ENCODE measurements around the gene RET.

RET gene

GRCh38 chr10:43166880-43167497, 90.1 kb downstream of the RET start:
- H3K9me2 ChIP-seq (replicated peaks; ENCODE audit: control insufficient read depth, low read length), result no peaks in the 10 kb centered on the region
- no peaks in the 10 kb centered on the region for H4K20me1 ChIP-seq (ENCODE audit: control insufficient read depth, insufficient read depth, low read depth, low read length)
- TF ChIP-seq EZH2phosphoT487 (IDR thresholded peaks at IDR 0.05; ENCODE audit: borderline replicate concordance, low read length) (no peak), CTCF (IDR thresholded peaks at IDR 0.05; ENCODE audit: low read depth, low read length, poor library complexity, severe bottlenecking) (no peak)

GRCh38 chr10:43167498-43167889, 90.6 kb downstream of the RET start:
- H3K79me2 ChIP-seq (ENCODE audit: control insufficient read depth, low read length), result no peaks in the 10 kb centered on the region
- H3K4me1 ChIP-seq (ENCODE audit: control insufficient read depth, low read length), result no peaks in the 10 kb centered on the region
- no peak overlapping the region for H3K27ac ChIP-seq (ENCODE audit: low read depth, low read length)
- no peaks in the 10 kb centered on the region for H3K9me2 ChIP-seq (replicated peaks; ENCODE audit: control insufficient read depth, low read length)
- H3K4me2 ChIP-seq (ENCODE audit: low read length), result no peak overlapping the region
- H3K4me3 ChIP-seq (ENCODE audit: low read length), result no peak overlapping the region
- no peaks in the 10 kb centered on the region for H3K9me3 ChIP-seq (ENCODE audit: control insufficient read depth, insufficient read depth, low read length)
- no peaks in the 10 kb centered on the region for H3K27me3 ChIP-seq (ENCODE audit: control insufficient read depth, low read length)
- no peaks in the 10 kb centered on the region for H4K20me1 ChIP-seq (ENCODE audit: control insufficient read depth, insufficient read depth, low read depth, low read length)
- TF ChIP-seq EZH2phosphoT487 (IDR thresholded peaks at IDR 0.05; ENCODE audit: borderline replicate concordance, low read length) (no peak), CTCF (IDR thresholded peaks at IDR 0.05; ENCODE audit: low read depth, low read length, poor library complexity, severe bottlenecking) (no peak)
- peaks cover 4% of the 10 kb centered on the region; the same call in 1 of the 2 replicates for H3K36me3 ChIP-seq (ENCODE audit: control insufficient read depth, low read length)
- no peaks in the 10 kb centered on the region for H3F3A ChIP-seq (ENCODE audit: control insufficient read depth, insufficient read depth)

More at GRCh38 chr10:43166880-43167497, 90.1 kb downstream of the RET start:
- Histone ChIP-seq H3K36me3 (ENCODE audit: control insufficient read depth, low read length) (peaks cover 4% of the 10 kb centered on the region; the same call in 1 of the 2 replicates), H3F3A (ENCODE audit: control insufficient read depth, insufficient read depth) (no peaks in the 10 kb centered on the region), H3K27ac (ENCODE audit: low read depth, low read length) (no peak overlapping the region), H3K4me3 (ENCODE audit: low read length) (no peak overlapping the region), H3K4me1 (ENCODE audit: control insufficient read depth, low read length) (no peaks in the 10 kb centered on the region), H3K4me2 (ENCODE audit: low read length) (no peak overlapping the region), H3K9me3 (ENCODE audit: control insufficient read depth, insufficient read depth, low read length) (no peaks in the 10 kb centered on the region), H3K27me3 (ENCODE audit: control insufficient read depth, low read length) (no peaks in the 10 kb centered on the region), H3K79me2 (ENCODE audit: control insufficient read depth, low read length) (no peaks in the 10 kb centered on the region)

- no peak overlapping the region for H3K4me3 ChIP-seq (ENCODE audit: low read length)
- H4K20me1 ChIP-seq (ENCODE audit: control insufficient read depth, insufficient read depth, low read depth, low read length), result no peaks in the 10 kb centered on the region
- H3K27me3 ChIP-seq (ENCODE audit: control insufficient read depth, low read length), result no peaks in the 10 kb centered on the region
- no peak overlapping the region for H3K27ac ChIP-seq (ENCODE audit: low read depth, low read length)
- H3F3A ChIP-seq (ENCODE audit: control insufficient read depth, insufficient read depth), result no peaks in the 10 kb centered on the region
- H3K79me2 ChIP-seq (ENCODE audit: control insufficient read depth, low read length), result no peaks in the 10 kb centered on the region
- H3K9me3 ChIP-seq (ENCODE audit: control insufficient read depth, insufficient read depth, low read length), result no peaks in the 10 kb centered on the region
- H3K9me2 ChIP-seq (replicated peaks; ENCODE audit: control insufficient read depth, low read length), result no peaks in the 10 kb centered on the region
- H3K36me3 ChIP-seq (ENCODE audit: control insufficient read depth, low read length), result no peaks in the 10 kb centered on the region; the same call in 1 of the 2 replicates
- no peak overlapping the region for H3K4me2 ChIP-seq (ENCODE audit: low read length)
- TF ChIP-seq EZH2phosphoT487 (IDR thresholded peaks at IDR 0.05; ENCODE audit: borderline replicate concordance, low read length) (no peak), CTCF (IDR thresholded peaks at IDR 0.05; ENCODE audit: low read depth, low read length, poor library complexity, severe bottlenecking) (no peak)
- H3K4me1 ChIP-seq (ENCODE audit: control insufficient read depth, low read length), result no peaks in the 10 kb centered on the region
These were observed 93.6 kb downstream of the RET start for GRCh38 chr10:43170491-43170890.

All from DOHH2 (cell line).